Thymus (tissue), 11 donors: Measurements from ENCODE around the gene MED29. TPM values are rescaled to one million over a fixed set of nuclear protein-coding genes. Genes with fewer than 3 reads are reported as not detected.

Source experiments
- DNase-seq, 9 donors: peaks; one replicate each; pipeline ENCODE4 v3.0.0-alpha.2; 2013; ENCODE audit warnings: low spot score in 9 of 9, low read depth in 6 of 9, missing footprints in 1 of 9
- H3K27ac ChIP-seq, 2 donors: one replicate each; pipeline ENCODE4 v1.5.1; 2013; ENCODE audit warnings: control low read depth in 1 of 2, low read depth in 1 of 2, low read length in 1 of 2, mild to moderate bottlenecking in 1 of 2, moderate library complexity in 1 of 2
- H3K27me3 ChIP-seq, 2 donors: one replicate each; pipeline ENCODE4 v1.5.1; 2013; ENCODE audit warnings: low read length in 1 of 2; ENCODE audit not compliant: control insufficient read depth in 2 of 2, insufficient read depth in 1 of 2
- H3K36me3 ChIP-seq, 2 donors: one replicate each; pipeline ENCODE4 v1.5.1; 2013; ENCODE audit warnings: low read length in 1 of 2, mild to moderate bottlenecking in 1 of 2, moderate library complexity in 1 of 2; ENCODE audit not compliant: control insufficient read depth in 2 of 2, insufficient read depth in 2 of 2
- H3K4me1 ChIP-seq, 2 donors: one replicate each; pipeline ENCODE4 v1.5.1; 2013; ENCODE audit warnings: low read length in 2 of 2; ENCODE audit not compliant: control insufficient read depth in 2 of 2, insufficient read depth in 2 of 2
- H3K4me3 ChIP-seq, 2 donors: one replicate each; pipeline ENCODE4 v1.5.1; 2013; ENCODE audit warnings: low read length in 2 of 2, control low read depth in 1 of 2, mild to moderate bottlenecking in 1 of 2
- H3K9me3 ChIP-seq, 2 donors: one replicate each; pipeline ENCODE4 v1.5.1; 2013; ENCODE audit warnings: low read length in 1 of 2, mild to moderate bottlenecking in 1 of 2; ENCODE audit not compliant: control insufficient read depth in 2 of 2, insufficient read depth in 1 of 2
- WGBS: extraction: QIAGEN DNeasy Blood & Tissue Kit; methylation state at CpG from one replicate; pipeline ENCODE4 v1.1.7; 2013; 5-methylcytosine and 5-hydroxymethylcytosine counted together
- polyA plus RNA-seq: library from polyadenylated mRNA; stranded (reverse); fragments of 200-250 nt; gene quantifications from one replicate; pipeline ENCODE4 v1.2.3, GENCODE V29; 2013
- total RNA-seq: library from RNA; stranded (reverse); fragments of 120-200 nt; gene quantifications from one replicate; pipeline ENCODE4 v1.2.4, GENCODE V29; 2013
- donor health status: healthy.

MED29 gene
- total and polyA plus RNA-seq, 2 donors = 15.8 to 27.8 TPM

- no peaks in the 10 kb centered on the region for H3K9me3 ChIP-seq
- 88% methylated on average over 5 of the region's 5 CpGs for WGBS
- peaks cover 34 to 46% of the 10 kb centered on the region in 2 donors for H3K36me3 ChIP-seq
- DNase-seq = no peak
- no peak overlapping the region for H3K27ac ChIP-seq
- H3K4me1 ChIP-seq = peaks cover 0 to 2% of the 10 kb centered on the region in 2 donors
- H3K27me3 ChIP-seq = peaks cover 0 to 9% of the 10 kb centered on the region in 2 donors
- no peak overlapping the region for H3K4me3 ChIP-seq
These were observed 35.0 kb downstream of the MED29 start for GRCh38 chr19:39426170-39426569.

- Histone ChIP-seq H3K4me1 (peaks cover 0 to 3% of the 10 kb centered on the region in 2 donors), H3K27ac (no peak overlapping the region), H3K4me3 (no peak overlapping the region), H3K27me3 (peaks cover 0 to 9% of the 10 kb centered on the region in 2 donors), H3K36me3 (peaks cover 35 to 40% of the 10 kb centered on the region in 2 donors), H3K9me3 (no peaks in the 10 kb centered on the region)
- no peak for DNase-seq
- 96% methylated on average over 11 of the region's 11 CpGs for WGBS
These were observed 36.5 kb downstream of the MED29 start for GRCh38 chr19:39427707-39428106.

- Histone ChIP-seq H3K36me3 (peaks cover 36 to 40% of the 10 kb centered on the region in 2 donors), H3K4me1 (peaks cover 0 to 3% of the 10 kb centered on the region in 2 donors), H3K27ac (no peak overlapping the region), H3K9me3 (no peaks in the 10 kb centered on the region), H3K27me3 (peaks cover 0 to 9% of the 10 kb centered on the region in 2 donors), H3K4me3 (no peak overlapping the region)
- DNase-seq = no peak
- WGBS = 53% methylated on average over 23 of the region's 23 CpGs
These were observed 37.3 kb downstream of the MED29 start for GRCh38 chr19:39428283-39429112.

GRCh38 chr19:39430675-39431593 lies 39.8 kb downstream of the MED29 start:
- Histone ChIP-seq H3K4me3 (no peak overlapping the region), H3K27me3 (peaks cover 0 to 9% of the 10 kb centered on the region in 2 donors), H3K4me1 (peaks cover 5 to 18% of the 10 kb centered on the region in 2 donors), H3K27ac (peak overlapping the region; percentile 65 to 70), H3K9me3 (no peaks in the 10 kb centered on the region), H3K36me3 (peaks cover 26 to 34% of the 10 kb centered on the region in 2 donors)
- 80% methylated on average over 25 of the region's 25 CpGs for WGBS
- DNase-seq = peak in 1 of 9 donors; percentile 45

- peaks cover 0 to 10% of the 10 kb centered on the region in 2 donors for H3K27me3 ChIP-seq
- WGBS = 90% methylated on average over 8 of the region's 8 CpGs
- H3K27ac ChIP-seq = no peak overlapping the region
- H3K9me3 ChIP-seq = no peaks in the 10 kb centered on the region
- H3K4me3 ChIP-seq = no peak overlapping the region
- DNase-seq = no peak
- peaks cover 26 to 34% of the 10 kb centered on the region in 2 donors for H3K36me3 ChIP-seq
- peaks cover 11 to 26% of the 10 kb centered on the region in 2 donors for H3K4me1 ChIP-seq
These were observed 41.5 kb downstream of the MED29 start for GRCh38 chr19:39432677-39433025.

GRCh38 chr19:39433480-39434079 lies 42.4 kb downstream of the MED29 start:
- no peak overlapping the region for H3K27ac ChIP-seq
- DNase-seq = no peak
- peaks cover 26 to 34% of the 10 kb centered on the region in 2 donors for H3K36me3 ChIP-seq
- WGBS = 98% methylated on average over 8 of the region's 8 CpGs
- no peak overlapping the region for H3K4me3 ChIP-seq
- peaks cover 0 to 9% of the 10 kb centered on the region in 2 donors for H3K27me3 ChIP-seq
- no peaks in the 10 kb centered on the region for H3K9me3 ChIP-seq
- peaks cover 11 to 26% of the 10 kb centered on the region in 2 donors for H3K4me1 ChIP-seq

GRCh38 chr19:39434123-39435076 lies 43.2 kb downstream of the MED29 start:
- Histone ChIP-seq H3K27ac (no peak overlapping the region), H3K4me3 (peak overlapping the region; percentile 76 to 86), H3K9me3 (no peaks in the 10 kb centered on the region), H3K27me3 (peaks cover 0 to 6% of the 10 kb centered on the region in 2 donors), H3K4me1 (peaks cover 11 to 26% of the 10 kb centered on the region in 2 donors), H3K36me3 (peaks cover 26 to 34% of the 10 kb centered on the region in 2 donors)
- WGBS = 76% methylated on average over 10 of the region's 10 CpGs
- no peak for DNase-seq
